ENCODE data around the gene CLIP2.
A peak's percentile ranks its signal among the peaks of the same experiment; 100 is the strongest.

The CLIP2 gene

DNA sequence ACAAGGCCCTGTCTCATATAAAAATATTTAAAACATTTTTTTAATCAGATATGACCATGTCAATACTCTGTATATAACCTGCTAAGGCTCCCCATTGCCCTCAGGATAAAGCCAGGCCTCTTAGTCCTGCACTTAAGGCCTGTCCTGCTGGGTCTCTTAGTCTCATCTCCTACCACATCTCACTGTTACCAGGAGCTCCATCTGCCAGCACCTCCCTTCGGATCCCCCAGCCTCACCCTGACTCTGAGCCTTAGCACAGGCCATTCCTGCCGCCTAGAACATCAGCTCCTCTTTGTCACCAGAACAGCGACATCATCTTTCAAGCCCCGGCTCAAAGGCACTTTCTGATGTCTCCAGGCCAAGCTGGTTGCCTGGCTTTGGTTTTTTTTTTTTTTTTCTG, 138.8 kb downstream of the CLIP2 start:
- Histone ChIP-seq H3K27ac (ENCODE audit: extremely low read depth, low read depth, low read length) (no peak overlapping the region), H3K9me3 (ENCODE audit: control insufficient read depth, insufficient read depth, low read depth, low read length) (no peaks in the 10 kb centered on the region), H3K4me3 (ENCODE audit: low read depth, low read length) (no peak overlapping the region), H3K4me1 (ENCODE audit: control insufficient read depth, insufficient read depth, low read length) (no peaks in the 10 kb centered on the region), H3K36me3 (ENCODE audit: control insufficient read depth in 2 of 2, insufficient read depth in 1 of 2, low read length in 2 of 2) (no peaks in the 10 kb centered on the region)
- POLR2A ChIA-PET, result no interaction called here
- CTCF ChIA-PET, result interaction anchor here (1.1 to 1.6 kb wide), 4 partner anchors 9 to 21 kb away, joined by 5 to 7 read pairs (median 5); no protein-coding TSS in a partner anchor
- TF ChIP-seq, protein P1, sequence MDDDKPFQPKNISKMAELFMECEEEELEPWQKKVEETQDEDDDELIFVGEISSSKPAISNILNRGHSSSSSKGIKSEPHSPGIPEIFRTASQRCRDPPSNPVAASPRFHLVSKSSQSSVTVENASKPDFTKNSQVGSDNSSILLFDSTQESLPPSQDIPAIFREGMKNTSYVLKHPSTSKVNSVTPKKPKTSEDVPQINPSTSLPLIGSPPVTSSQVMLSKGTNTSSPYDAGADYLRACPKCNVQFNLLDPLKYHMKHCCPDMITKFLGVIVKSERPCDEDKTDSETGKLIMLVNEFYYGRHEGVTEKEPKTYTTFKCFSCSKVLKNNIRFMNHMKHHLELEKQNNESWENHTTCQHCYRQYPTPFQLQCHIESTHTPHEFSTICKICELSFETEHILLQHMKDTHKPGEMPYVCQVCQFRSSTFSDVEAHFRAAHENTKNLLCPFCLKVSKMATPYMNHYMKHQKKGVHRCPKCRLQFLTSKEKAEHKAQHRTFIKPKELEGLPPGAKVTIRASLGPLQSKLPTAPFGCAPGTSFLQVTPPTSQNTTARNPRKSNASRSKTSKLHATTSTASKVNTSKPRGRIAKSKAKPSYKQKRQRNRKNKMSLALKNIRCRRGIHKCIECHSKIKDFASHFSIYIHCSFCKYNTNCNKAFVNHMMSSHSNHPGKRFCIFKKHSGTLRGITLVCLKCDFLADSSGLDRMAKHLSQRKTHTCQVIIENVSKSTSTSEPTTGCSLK (tag by site-specific recombination; IDR thresholded peaks at IDR 0.05), result no peak
- TF ChIP-seq ZNF16 (tag by site-specific recombination; IDR thresholded peaks at IDR 0.05; ENCODE audit: low read depth), result peak; percentile 56; the same call in 1 of the 2 replicates
- no peak for TF ChIP-seq ZNF223 (tag by site-specific recombination; IDR thresholded peaks at IDR 0.05)
- TF ChIP-seq ZNF600 (tag by site-specific recombination; IDR thresholded peaks at IDR 0.05), result 0 out of 2 replicates have a peak, but pooled peaks have one; percentile 22
- TF ChIP-seq, protein P2, sequence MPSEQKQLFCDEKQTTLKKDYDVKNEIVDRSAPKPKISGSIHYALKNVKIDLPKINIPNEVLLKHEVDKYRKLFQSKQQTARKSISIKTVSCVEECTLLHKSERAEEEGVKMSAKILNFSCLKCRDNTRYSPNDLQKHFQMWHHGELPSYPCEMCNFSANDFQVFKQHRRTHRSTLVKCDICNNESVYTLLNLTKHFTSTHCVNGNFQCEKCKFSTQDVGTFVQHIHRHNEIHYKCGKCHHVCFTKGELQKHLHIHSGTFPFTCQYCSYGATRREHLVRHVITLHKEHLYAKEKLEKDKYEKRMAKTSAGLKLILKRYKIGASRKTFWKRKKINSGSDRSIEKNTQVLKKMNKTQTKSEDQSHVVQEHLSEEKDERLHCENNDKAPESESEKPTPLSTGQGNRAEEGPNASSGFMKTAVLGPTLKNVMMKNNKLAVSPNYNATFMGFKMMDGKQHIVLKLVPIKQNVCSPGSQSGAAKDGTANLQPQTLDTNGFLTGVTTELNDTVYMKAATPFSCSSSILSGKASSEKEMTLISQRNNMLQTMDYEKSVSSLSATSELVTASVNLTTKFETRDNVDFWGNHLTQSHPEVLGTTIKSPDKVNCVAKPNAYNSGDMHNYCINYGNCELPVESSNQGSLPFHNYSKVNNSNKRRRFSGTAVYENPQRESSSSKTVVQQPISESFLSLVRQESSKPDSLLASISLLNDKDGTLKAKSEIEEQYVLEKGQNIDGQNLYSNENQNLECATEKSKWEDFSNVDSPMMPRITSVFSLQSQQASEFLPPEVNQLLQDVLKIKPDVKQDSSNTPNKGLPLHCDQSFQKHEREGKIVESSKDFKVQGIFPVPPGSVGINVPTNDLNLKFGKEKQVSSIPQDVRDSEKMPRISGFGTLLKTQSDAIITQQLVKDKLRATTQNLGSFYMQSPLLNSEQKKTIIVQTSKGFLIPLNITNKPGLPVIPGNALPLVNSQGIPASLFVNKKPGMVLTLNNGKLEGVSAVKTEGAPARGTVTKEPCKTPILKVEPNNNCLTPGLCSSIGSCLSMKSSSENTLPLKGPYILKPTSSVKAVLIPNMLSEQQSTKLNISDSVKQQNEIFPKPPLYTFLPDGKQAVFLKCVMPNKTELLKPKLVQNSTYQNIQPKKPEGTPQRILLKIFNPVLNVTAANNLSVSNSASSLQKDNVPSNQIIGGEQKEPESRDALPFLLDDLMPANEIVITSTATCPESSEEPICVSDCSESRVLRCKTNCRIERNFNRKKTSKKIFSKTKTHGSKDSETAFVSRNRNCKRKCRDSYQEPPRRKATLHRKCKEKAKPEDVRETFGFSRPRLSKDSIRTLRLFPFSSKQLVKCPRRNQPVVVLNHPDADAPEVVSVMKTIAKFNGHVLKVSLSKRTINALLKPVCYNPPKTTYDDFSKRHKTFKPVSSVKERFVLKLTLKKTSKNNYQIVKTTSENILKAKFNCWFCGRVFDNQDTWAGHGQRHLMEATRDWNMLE (tag by site-specific recombination; conservative IDR thresholded peaks at IDR 0.05; ENCODE audit: low read depth), result no peak
- TF ChIP-seq ZNF792 (tag by site-specific recombination; IDR thresholded peaks at IDR 0.05), result no peak

DNA sequence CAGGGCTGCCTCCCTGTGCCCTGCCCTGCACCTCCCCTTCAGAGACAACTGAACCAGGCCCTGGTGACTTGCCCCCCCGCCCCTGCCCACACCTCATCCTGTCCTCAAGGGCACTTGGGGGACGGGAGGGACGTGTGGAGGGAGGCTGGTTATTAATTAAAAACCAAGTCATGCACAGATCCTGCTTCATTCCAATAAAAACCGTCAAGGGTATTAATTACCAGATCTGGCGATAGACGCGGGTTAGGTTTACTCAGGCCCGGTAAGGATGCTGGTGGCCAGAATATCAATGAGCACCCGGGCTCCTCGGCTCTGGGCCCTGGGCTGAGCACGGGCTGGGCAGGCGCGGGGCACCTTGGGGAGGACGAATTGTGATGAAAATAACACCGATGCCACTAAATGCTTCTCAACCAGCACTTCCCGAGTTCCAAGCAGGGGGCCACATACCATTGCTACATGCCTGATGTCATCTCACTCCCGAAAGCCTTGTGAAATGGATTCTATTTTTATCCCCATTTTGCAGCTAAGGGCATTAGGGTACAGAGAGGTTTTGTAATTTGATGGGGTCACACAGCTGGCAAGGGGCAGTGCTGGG, 140.0 kb downstream of the CLIP2 start:
- POLR2A ChIA-PET, result no interaction called here

More for the DNA sequence above, 140.0 kb downstream of the CLIP2 start:
- no peak overlapping the region for H3K27ac ChIP-seq (ENCODE audit: extremely low read depth, low read depth, low read length)
- no peaks in the 10 kb centered on the region for H3K9me3 ChIP-seq (ENCODE audit: control insufficient read depth, insufficient read depth, low read depth, low read length)
- no peak overlapping the region for H3K4me3 ChIP-seq (ENCODE audit: low read depth, low read length)
- CTCF ChIA-PET, result interaction anchor here (0.6 to 1.4 kb wide), 4 partner anchors 20 to 187 kb away, joined by 3 to 6 read pairs (median 6); no protein-coding TSS in a partner anchor
- no peak for TF ChIP-seq ZBTB21 (tag by site-specific recombination; IDR thresholded peaks at IDR 0.05)
- TF ChIP-seq ZBTB48 (tag by site-specific recombination; IDR thresholded peaks at IDR 0.05), result no peak
- TF ChIP-seq GLIS1 (tag by site-specific recombination; IDR thresholded peaks at IDR 0.05), result peak; percentile 81
- no peak for TF ChIP-seq ZNF707 (tag by site-specific recombination; IDR thresholded peaks at IDR 0.05)
- peak; percentile 9; the same call in 1 of the 2 replicates for TF ChIP-seq ZIC2 (tag by site-specific recombination; IDR thresholded peaks at IDR 0.05)
- TF ChIP-seq, protein P3, sequence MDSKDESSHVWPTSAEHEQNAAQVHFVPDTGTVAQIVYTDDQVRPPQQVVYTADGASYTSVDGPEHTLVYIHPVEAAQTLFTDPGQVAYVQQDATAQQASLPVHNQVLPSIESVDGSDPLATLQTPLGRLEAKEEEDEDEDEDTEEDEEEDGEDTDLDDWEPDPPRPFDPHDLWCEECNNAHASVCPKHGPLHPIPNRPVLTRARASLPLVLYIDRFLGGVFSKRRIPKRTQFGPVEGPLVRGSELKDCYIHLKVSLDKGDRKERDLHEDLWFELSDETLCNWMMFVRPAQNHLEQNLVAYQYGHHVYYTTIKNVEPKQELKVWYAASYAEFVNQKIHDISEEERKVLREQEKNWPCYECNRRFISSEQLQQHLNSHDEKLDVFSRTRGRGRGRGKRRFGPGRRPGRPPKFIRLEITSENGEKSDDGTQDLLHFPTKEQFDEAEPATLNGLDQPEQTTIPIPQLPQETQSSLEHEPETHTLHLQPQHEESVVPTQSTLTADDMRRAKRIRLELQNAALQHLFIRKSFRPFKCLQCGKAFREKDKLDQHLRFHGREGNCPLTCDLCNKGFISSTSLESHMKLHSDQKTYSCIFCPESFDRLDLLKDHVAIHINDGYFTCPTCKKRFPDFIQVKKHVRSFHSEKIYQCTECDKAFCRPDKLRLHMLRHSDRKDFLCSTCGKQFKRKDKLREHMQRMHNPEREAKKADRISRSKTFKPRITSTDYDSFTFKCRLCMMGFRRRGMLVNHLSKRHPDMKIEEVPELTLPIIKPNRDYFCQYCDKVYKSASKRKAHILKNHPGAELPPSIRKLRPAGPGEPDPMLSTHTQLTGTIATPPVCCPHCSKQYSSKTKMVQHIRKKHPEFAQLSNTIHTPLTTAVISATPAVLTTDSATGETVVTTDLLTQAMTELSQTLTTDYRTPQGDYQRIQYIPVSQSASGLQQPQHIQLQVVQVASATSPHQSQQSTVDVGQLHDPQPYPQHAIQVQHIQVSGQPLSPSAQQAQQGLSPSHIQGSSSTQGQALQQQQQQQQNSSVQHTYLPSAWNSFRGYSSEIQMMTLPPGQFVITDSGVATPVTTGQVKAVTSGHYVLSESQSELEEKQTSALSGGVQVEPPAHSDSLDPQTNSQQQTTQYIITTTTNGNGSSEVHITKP (tag by site-specific recombination; IDR thresholded peaks at IDR 0.05), result no peak
- 0 out of 2 replicates have a peak, but pooled peaks have one; percentile 40 for TF ChIP-seq SP7 (tag by site-specific recombination; IDR thresholded peaks at IDR 0.05)
- no peak for TF ChIP-seq TRIM28 (IDR thresholded peaks at IDR 0.05; ENCODE audit: borderline replicate concordance, low read length)
- no peak for TF ChIP-seq ZNF311 (tag by site-specific recombination; IDR thresholded peaks at IDR 0.05; ENCODE audit: borderline replicate concordance)
- TF ChIP-seq MEIS1 (CRISPR knock-in tag; IDR thresholded peaks at IDR 0.05; ENCODE audit: borderline replicate concordance), result no peak
- TF ChIP-seq ZNF658 (tag by site-specific recombination; IDR thresholded peaks at IDR 0.05), result no peak
- TF ChIP-seq ZNF785 (tag by site-specific recombination; IDR thresholded peaks at IDR 0.05), result no peak
- TF ChIP-seq ZFP37 (tag by site-specific recombination; IDR thresholded peaks at IDR 0.05), result no peak
- peak; percentile 58; the same call in 1 of the 2 replicates for TF ChIP-seq ZNF768 (tag by site-specific recombination; IDR thresholded peaks at IDR 0.05)
- no peak for TF ChIP-seq ZNF146 (tag by site-specific recombination; IDR thresholded peaks at IDR 0.05)
- H3K4me1 ChIP-seq (ENCODE audit: control insufficient read depth, insufficient read depth, low read length), result no peaks in the 10 kb centered on the region
- H3K36me3 ChIP-seq (ENCODE audit: control insufficient read depth in 2 of 2, insufficient read depth in 1 of 2, low read length in 2 of 2), result no peaks in the 10 kb centered on the region

All from HEK293 (cell line).